ES-I3 (cell line): ENCODE measurements around the gene ARHGAP10.
"Not testable (repeated sequence)": the region's sequence is repeated elsewhere in the genome, so short reads cannot be mapped to it uniquely, and the experiment has no call there.

Experiments
- H3K36me3 ChIP-seq: 2 replicates; pipeline ENCODE4 v1.6.1; 2013; ENCODE audit warnings: mild to moderate bottlenecking, low read length, control low read depth, moderate library complexity; ENCODE audit not compliant: insufficient read depth
- H3K4me1 ChIP-seq: 2 replicates; pipeline ENCODE4 v1.6.1; 2013; ENCODE audit warnings: mild to moderate bottlenecking, control low read depth, low read length; ENCODE audit not compliant: insufficient read depth
- H3K9ac ChIP-seq: 2 replicates; pipeline ENCODE4 v1.6.1; 2013; ENCODE audit warnings: low read depth, mild to moderate bottlenecking, low read length, moderate library complexity
- H3K9me3 ChIP-seq: 2 replicates; pipeline ENCODE4 v1.6.1; 2013; ENCODE audit warnings: mild to moderate bottlenecking, low read length, moderate library complexity; ENCODE audit not compliant: control insufficient read depth, insufficient read depth

Gene ARHGAP10

DNA sequence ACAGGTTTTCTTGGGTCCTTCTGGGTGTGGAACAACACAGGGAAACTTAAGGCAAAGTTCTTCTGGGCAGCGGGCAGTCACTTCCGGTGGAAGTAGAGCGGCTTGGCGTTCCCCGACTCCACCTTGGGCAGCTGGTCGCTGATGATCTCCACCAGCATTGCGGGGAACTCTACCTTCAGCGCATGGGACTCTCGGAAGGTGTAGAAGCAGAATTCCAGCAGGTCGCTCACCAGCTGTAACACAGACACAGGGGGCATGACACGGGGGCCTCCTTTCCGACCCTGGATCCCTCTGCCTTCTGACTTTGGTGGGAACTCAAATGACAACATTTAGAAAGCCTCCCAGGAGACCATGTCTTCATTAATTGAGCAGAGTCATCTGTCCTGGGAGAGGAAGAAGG lies 349.4 kb downstream of the ARHGAP10 start:
- Histone ChIP-seq H3K9ac (no peak overlapping the region), H3K4me1 (no peaks in the 10 kb centered on the region), H3K36me3 (no peaks in the 10 kb centered on the region), H3K9me3 (0 out of 2 replicates have a peak, but pooled peaks cover 2% of the 10 kb centered on the region)

DNA sequence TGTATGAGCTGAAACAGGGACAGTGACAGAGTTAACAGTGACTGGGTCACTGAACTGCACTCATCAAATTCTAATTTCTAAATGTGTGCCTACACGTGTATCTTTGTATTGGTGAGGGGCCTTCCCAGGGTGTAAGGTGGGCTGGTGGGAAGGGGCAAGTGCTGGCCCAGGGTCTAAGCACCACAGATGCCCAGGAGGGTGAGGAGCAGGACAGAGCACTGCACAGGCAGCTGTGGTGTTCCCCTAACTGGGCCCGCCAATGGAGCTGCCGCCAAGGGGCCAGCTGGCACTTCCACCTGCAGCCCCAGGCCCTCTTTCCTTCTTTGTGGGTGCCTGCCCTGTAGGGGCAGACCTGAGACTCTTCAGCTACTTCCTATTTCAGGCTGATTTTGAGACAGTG lies 349.9 kb downstream of the ARHGAP10 start:
- H3K9ac ChIP-seq, result no peak overlapping the region
- 0 out of 2 replicates have a peak, but pooled peaks cover 2% of the 10 kb centered on the region for H3K9me3 ChIP-seq
- H3K36me3 ChIP-seq, result no peaks in the 10 kb centered on the region
- no peaks in the 10 kb centered on the region for H3K4me1 ChIP-seq

DNA sequence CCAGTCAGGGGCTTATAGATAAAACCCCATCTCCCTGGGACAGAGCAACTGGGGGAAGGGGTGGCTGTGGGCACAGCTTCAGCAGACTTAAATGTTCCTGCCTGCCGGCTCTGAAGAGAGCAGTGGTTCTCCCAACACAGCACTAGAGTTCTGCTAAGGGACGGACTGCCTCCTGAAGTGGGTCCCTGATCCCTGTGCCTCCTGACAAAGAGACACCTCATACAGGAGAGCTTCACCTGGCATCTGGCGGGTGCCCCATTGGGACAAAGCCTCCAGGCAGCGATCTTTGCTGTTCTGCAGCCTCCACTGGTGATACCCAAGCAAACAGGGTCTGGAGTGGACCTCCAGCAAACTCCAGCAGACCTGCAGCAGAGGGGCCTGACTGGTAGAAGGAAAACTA lies 351.2 kb downstream of the ARHGAP10 start:
- not testable (repeated sequence) for H3K36me3 ChIP-seq, H3K9me3 ChIP-seq, H3K9ac ChIP-seq, H3K4me1 ChIP-seq

DNA sequence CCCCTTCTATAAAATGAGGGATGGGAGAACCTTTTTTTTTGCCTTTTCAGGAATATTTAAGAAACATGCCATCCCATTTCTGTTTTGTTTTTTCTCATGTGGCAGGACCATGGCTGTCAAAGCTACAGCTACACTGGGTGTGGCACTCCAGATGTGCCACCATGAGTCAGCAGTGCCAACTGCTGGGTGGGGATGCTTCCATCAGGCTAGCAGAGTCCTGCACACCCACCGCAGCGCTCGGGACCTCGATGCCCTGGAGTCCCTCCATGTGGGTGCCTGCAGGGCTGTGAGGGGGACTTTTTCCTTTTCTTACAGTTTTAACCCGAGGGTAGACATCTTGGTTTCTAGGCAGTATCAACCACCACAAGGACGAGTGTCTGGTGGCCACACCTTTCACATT lies 357.7 kb downstream of the ARHGAP10 start:
- H3K9me3 ChIP-seq, result no peaks in the 10 kb centered on the region
- H3K4me1 ChIP-seq, result no peaks in the 10 kb centered on the region; the same call in 1 of the 2 replicates
- no peaks in the 10 kb centered on the region for H3K36me3 ChIP-seq
- no peak overlapping the region for H3K9ac ChIP-seq

DNA sequence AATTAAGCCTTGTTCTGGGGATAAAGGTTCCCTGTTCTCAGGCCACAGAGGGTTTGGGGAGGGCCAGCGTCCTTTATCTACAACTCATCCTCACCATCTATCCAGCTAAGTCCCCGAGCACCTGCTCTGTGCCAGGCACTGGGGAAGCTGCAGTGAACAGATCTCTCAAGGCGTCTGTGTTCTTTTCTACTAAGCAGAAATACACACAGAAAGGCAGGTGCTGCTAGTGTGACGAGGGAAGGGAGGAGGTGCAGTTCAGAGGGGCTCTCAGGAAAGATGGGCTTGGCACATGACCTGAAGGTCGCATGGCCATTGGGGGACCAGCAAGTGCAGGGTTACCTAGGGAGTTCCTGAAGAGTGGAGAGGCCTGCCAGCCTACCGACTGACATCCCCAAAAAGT lies 358.1 kb downstream of the ARHGAP10 start:
- Histone ChIP-seq H3K4me1 (no peaks in the 10 kb centered on the region; the same call in 1 of the 2 replicates), H3K9me3 (no peaks in the 10 kb centered on the region), H3K36me3 (no peaks in the 10 kb centered on the region), H3K9ac (no peak overlapping the region)

DNA sequence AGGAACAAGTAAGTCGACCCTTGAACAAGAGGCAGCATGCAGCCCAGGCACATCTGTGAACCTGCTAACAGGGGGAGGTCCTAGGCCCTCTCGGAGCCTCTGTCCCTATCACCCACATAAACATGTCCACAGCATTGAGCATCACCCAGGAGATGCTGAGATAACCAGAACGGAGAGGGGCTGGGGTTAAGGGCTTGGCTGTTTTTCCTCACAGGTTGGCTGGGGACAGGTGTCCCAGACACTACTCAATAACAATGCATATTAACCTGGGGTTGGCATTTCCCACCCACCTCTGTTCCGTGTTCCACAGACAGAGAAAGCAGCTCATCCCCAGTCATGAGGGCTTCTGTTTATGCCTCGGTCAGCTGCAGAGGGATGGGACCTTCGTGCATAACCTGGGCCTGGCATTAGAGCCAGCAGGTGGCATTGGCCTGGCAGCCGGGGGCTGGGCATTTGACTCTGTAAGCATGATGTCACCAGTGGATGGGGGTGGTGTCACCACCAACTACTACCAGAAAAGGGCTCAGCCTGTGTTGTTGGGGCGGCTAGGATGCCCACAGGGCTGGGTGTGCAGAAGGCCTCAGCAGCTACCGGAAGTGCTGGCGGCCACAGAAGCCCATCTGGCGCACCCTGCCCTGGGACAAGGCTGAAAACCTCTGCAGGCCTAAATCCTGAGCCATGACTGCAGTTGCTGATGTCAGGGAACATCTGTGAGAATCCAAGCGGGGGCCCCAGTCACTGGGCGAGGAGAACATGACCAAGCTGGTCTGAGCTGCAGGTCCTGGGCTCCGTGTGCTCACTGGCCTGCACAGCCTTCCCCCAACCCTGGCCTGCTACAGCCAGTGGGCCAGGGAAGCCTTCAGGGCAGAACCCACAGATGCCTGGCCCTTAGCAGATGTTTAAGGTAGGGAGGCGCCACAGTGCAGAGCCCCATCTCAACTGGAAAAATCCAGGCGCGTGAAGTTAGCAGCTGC lies 358.9 kb downstream of the ARHGAP10 start:
- no peaks in the 10 kb centered on the region for H3K9me3 ChIP-seq
- H3K36me3 ChIP-seq, result no peaks in the 10 kb centered on the region
- no peak overlapping the region for H3K9ac ChIP-seq
- H3K4me1 ChIP-seq, result no peaks in the 10 kb centered on the region; the same call in 1 of the 2 replicates

DNA sequence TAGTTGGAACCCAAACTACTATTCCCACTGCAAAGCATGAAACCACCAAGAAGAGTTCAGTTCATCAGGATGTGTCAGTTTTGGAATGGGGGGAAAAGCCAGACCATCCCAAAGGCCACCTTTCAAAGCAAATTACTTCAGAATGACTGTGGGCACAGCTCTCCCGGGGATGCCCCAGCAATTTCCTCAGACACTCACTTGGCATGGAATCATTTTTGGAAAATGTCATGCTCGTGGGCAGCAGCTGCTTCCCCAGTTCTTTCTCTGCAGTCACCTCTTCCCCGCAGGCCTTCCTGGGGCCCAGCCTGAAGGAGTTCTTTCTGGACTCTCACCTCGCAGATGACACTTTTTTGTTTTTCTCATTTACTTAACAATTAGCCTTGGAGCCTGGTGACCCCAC lies 360.0 kb downstream of the ARHGAP10 start:
- Histone ChIP-seq H3K9me3 (no peaks in the 10 kb centered on the region), H3K4me1 (no peaks in the 10 kb centered on the region; the same call in 1 of the 2 replicates), H3K36me3 (no peaks in the 10 kb centered on the region), H3K9ac (no peak overlapping the region)

DNA sequence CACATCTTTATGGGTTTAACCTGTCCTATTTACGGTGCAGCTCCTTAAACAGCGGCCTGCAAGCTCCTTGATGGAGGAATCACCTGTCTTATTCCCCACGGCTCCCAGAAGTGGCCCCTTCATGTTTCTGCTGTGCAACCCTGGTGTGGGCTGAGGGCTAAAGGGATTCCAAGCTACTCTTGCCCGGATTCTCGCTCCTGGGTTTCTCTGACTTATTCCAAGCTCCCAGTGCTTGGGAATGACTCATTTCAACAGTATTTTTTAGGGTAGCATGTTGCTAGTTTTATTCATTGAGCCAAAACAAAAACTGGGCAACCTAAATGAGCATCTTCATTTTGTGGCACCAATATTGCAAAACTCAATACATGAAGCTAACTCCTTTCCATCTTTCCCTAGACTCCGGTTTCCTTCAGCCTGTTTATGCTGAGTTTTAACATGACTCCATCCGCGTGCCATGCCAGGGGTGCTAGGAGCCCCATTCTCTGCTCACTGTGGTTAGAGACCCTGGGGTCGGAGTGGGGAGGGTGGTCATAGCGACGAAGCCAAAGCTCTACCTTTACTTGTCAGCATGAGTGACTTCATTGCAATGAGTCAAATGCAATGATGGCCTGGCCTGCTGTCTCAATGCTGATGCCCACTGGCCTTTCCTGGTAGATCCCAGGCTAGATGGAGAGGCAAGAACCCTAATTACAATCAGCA lies 360.6 kb downstream of the ARHGAP10 start:
- no peaks in the 10 kb centered on the region for H3K9me3 ChIP-seq
- H3K9ac ChIP-seq, result no peak overlapping the region
- no peaks in the 10 kb centered on the region for H3K36me3 ChIP-seq
- H3K4me1 ChIP-seq, result no peaks in the 10 kb centered on the region; the same call in 1 of the 2 replicates

DNA sequence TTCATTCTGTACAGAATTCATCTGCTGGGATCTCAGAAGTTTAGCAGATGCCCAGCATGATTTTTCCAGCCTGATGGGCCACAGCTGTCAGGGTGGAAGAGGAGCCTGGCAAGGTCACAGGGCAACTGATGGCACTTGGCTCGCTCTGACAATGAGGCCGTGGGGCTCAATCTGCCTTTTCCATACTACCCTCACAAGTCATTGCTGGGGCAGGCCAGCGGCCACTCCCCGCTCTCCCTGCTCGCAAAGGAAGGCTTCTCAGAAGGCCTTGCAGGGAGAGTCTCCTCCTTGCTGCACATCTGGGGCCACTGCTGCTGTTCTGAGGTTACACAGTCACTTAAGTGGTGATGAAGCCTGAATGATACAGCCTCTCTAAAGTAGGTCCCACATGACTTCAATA lies 361.2 kb downstream of the ARHGAP10 start:
- H3K9ac ChIP-seq, result no peak overlapping the region
- no peaks in the 10 kb centered on the region for H3K9me3 ChIP-seq
- no peaks in the 10 kb centered on the region for H3K36me3 ChIP-seq
- peaks cover 3% of the 10 kb centered on the region for H3K4me1 ChIP-seq

DNA sequence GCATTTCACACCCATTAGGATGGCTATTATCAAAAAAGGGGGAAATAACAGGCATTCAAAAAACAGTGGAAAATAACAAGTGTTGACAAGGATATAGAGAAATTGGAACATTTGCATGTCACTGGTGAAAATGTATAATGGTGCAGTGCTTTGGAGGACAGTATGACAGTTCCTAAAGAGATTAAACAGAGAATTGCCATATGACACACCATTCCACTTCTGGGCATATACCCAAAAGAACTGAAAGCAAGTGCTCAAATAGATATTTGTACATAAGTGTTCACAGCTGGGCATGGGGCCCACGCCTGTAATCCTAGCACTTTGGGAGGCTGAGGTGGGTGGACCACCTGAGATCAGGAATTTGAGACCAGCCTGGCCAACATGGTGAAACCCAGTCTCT lies 362.3 kb downstream of the ARHGAP10 start:
- H3K9ac ChIP-seq, result no peak overlapping the region
- no peaks in the 10 kb centered on the region for H3K36me3 ChIP-seq
- H3K9me3 ChIP-seq, result no peaks in the 10 kb centered on the region
- H3K4me1 ChIP-seq, result peaks cover 7% of the 10 kb centered on the region

DNA sequence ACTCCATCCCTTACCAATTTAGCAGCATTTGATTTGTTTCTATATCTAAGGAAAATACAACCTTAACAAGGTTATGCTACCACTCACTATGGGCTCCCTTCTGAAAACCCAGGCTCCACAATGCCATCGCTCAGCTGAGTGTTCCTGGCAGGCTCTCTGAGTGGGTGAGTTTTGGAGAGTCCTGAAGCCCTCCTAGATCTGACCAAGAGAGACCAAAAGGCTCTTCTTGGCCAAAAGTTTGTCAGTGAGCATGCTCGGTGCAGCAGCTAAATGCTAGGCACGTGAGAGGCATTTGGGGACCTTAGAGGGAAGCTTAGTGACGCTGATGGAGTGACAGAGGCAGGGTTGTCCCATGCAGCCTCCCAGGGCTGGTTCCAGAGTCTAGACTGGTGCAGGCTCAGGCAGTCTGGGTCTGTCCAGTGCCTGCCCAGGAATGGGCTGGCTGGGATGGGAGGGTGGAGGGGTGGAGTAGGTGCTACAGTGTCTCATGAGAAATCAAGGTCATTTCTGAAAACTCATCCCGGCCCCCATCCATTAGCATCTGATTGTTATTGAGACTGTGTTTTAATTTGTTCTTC lies 363.5 kb downstream of the ARHGAP10 start:
- H3K36me3 ChIP-seq, result no peaks in the 10 kb centered on the region
- no peak overlapping the region for H3K9ac ChIP-seq
- peaks cover 7% of the 10 kb centered on the region for H3K4me1 ChIP-seq
- H3K9me3 ChIP-seq, result no peaks in the 10 kb centered on the region

DNA sequence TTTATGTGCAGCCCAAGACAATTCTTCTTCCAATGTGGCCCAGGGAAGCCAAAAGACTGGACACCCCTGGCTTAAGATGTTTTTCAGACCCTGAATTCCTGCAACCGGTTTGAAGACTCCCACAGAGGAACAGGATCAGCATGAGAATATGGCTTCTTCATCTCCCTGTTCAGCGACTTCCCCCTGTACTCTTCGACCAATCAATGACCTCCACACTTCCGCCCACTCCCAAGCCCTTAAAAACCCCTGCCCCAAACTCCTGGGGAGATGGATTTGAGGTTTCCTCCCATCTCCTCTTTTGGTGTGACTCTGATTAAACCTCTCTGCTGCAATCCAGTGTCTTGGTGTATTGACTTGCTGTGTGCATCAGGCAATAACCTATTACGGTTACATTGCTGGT lies 365.9 kb downstream of the ARHGAP10 start:
- Histone ChIP-seq H3K4me1 (peaks cover 7% of the 10 kb centered on the region; the same call in 1 of the 2 replicates), H3K9ac (no peak overlapping the region), H3K36me3 (no peaks in the 10 kb centered on the region), H3K9me3 (no peaks in the 10 kb centered on the region)

DNA sequence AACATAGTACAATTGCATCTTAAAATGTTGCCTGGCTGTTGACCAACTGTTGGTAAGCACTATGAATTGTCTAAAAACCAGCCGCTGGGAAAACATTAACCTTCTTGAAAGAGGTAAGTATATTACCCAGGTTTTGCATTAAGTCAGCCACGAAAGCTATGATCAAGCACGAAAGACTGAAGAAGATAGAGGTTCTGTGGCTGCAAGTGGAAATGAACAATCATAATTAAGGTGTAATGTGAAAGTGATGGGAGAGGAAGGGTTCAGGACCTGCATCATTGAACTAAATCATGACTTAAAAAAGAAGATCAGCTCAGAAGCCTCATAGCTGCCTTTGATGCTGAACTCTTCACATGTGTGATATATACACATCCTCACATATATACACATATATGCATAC lies 369.3 kb downstream of the ARHGAP10 start:
- H3K36me3 ChIP-seq, result no peaks in the 10 kb centered on the region
- peaks cover 7% of the 10 kb centered on the region; the same call in 1 of the 2 replicates for H3K4me1 ChIP-seq
- H3K9ac ChIP-seq, result no peak overlapping the region
- no peaks in the 10 kb centered on the region for H3K9me3 ChIP-seq

DNA sequence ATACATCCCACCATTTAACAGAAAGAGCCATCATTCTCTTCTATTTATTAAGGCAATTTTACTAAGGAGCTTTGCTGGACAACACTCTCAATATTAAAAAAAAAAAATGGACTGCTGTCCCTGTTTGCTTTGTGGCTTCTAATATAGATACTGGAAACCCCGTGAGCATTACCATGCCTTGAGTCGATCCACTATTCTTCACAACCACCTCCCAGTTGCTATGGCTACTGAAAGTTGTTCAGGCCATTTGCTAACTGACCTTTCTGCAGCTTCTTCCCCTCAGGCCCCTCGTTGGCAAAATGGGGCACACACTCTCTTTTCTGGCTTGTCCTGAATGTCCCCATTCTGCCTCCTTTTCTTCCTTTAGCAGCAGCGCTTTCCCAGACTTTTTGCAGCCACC lies 369.9 kb downstream of the ARHGAP10 start:
- Histone ChIP-seq H3K4me1 (peaks cover 7% of the 10 kb centered on the region; the same call in 1 of the 2 replicates), H3K9ac (no peak overlapping the region), H3K36me3 (no peaks in the 10 kb centered on the region), H3K9me3 (no peaks in the 10 kb centered on the region)
